AG09319 (cell line): ENCODE results near the gene ZMIZ1.

Experiments
- DNase-seq: peaks from one replicate; pipeline ENCODE4 v3.0.0-alpha.2; 2010; ENCODE audit warnings: low read depth; ENCODE audit errors: extremely low read depth
- TF ChIP-seq, protein P1 (sequence below): IDR thresholded peaks from 2 replicates; pipeline ENCODE4 v1.5.1; 2011; ENCODE audit warnings: low read depth, mild to moderate bottlenecking, inconsistent platforms, low read length, moderate library complexity

Gene ZMIZ1

GRCh38 chr10:79106256-79107050 lies 37.7 kb downstream of the ZMIZ1 start:
- TF ChIP-seq, protein P1, sequence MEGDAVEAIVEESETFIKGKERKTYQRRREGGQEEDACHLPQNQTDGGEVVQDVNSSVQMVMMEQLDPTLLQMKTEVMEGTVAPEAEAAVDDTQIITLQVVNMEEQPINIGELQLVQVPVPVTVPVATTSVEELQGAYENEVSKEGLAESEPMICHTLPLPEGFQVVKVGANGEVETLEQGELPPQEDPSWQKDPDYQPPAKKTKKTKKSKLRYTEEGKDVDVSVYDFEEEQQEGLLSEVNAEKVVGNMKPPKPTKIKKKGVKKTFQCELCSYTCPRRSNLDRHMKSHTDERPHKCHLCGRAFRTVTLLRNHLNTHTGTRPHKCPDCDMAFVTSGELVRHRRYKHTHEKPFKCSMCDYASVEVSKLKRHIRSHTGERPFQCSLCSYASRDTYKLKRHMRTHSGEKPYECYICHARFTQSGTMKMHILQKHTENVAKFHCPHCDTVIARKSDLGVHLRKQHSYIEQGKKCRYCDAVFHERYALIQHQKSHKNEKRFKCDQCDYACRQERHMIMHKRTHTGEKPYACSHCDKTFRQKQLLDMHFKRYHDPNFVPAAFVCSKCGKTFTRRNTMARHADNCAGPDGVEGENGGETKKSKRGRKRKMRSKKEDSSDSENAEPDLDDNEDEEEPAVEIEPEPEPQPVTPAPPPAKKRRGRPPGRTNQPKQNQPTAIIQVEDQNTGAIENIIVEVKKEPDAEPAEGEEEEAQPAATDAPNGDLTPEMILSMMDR, result no peak
- DNase-seq, result no peak

- TF ChIP-seq, protein P1, result no peak
Measured at GRCh38 chr10:79107736-79108264, 39.0 kb downstream of the ZMIZ1 start.

DNA sequence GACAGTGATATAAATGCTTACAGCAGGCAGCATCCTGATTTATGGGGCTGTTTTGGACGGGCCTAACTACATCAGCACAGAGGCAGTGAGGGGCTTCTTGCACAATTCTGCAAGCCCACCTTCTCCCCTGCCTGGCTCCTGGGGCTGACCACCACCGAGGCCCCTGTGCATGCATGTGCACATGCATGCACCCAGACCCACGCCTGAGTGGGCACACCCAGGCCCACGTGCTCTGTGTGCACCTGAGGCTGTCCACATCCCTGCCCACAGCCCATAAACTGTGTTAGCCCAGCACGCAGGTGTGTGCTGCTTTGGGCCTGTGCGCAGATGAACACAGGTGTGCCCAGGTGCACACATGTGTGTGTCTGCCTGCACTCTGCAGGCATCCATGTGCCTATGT lies 40.0 kb downstream of the ZMIZ1 start:
- TF ChIP-seq, protein P1, result no peak
- DNase-seq, result no peak

More at GRCh38 chr10:79107736-79108264, 39.0 kb downstream of the ZMIZ1 start:
- no peak for DNase-seq

DNA sequence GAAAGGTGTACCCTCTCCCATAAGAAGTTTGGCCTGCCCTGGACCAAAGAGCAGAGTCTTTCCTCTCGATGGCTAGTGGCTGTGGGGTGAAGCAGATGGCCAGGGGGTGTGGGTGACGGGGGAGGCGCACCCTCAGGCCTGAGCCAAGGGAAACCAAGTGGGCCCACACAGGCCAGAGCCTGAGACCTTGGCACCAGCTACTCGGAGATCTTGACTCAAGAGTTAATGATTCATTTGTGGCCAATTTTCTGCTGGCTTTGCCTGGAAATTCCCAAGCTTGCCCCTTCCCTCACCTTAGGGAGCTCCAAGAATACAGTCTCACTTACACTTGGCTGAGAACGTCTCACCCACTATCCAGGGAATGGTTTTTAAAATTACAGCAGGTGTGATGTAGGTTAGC lies 42.7 kb downstream of the ZMIZ1 start:
- DNase-seq, result no peak

DNA sequence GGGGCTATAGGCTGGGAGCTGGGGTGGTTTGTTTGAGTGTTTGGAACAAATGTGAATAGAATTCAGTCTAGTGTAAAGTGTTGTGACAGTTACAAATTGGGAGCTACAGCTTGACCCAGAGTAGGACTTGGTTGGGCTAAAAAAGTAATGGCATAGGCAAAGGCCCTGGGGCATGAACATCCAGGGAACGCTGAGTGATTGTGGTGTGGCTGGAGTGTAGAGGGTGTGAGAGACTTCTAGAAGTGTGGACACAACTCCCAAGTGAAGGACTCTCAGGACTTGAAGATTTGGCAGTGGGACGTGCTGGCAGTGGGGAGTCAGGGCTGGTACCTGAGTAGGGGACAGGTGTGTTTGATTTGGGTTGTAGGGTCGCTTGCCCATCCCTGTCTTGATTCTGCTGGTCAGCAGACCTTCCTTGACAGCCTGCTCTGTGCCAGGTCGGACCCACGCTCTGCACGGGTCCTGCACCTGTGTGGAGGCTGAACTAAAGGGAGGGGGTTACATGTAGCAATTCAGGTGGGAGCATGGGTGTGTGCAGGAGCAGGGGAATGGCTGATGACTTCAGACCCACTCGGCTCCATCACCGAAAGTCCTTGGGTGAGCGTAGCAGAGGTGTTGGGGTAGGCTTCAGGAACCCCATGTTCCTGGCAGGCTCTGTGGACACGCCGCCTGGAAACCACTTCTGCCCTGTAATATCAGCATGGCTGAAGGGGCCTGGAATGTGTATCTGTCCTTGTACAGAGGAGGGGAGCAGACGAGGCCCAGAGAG lies 43.3 kb downstream of the ZMIZ1 start:
- DNase-seq, result no peak
- TF ChIP-seq, protein P1, result no peak

More for the DNA sequence above, 42.7 kb downstream of the ZMIZ1 start:
- TF ChIP-seq, protein P1, result no peak

GRCh38 chr10:79112881-79113431 lies 44.2 kb downstream of the ZMIZ1 start:
- DNase-seq, result no peak
- TF ChIP-seq, protein P1, result no peak
